GM12891 (cell line): ENCODE data around the gene RHBDF2.
"Not testable (repeated sequence)": the region's sequence is repeated elsewhere in the genome, so short reads cannot be mapped to it uniquely, and the experiment has no call there.

Experiments used
- DNase-seq: peaks from one replicate; pipeline ENCODE4 v3.0.0; 2011; ENCODE audit warnings: low spot score; ENCODE audit not compliant: insufficient read length
- FAIRE-seq: peaks from 2 replicates; lab custom pipeline; 2011; peaks lifted over from hg19 to GRCh38; lab: Jason Lieb, UNC
- PAX5 ChIP-seq: IDR thresholded peaks from 2 replicates; pipeline ENCODE4 v1.6.1; 2011; ENCODE audit warnings: low read length, moderate library complexity, mild to moderate bottlenecking; ENCODE audit not compliant: insufficient read depth, severe bottlenecking
- POLR2A ChIP-seq: IDR thresholded peaks from 2 replicates; pipeline ENCODE4 v1.6.1; 2011; ENCODE audit warnings: low read depth, low read length, control low read depth
- POLR2AphosphoS5 ChIP-seq: IDR thresholded peaks from 2 replicates; pipeline ENCODE4 v1.6.1; 2011; ENCODE audit warnings: low read depth, low read length, control low read depth
- POU2F2 ChIP-seq: IDR thresholded peaks from 2 replicates; pipeline ENCODE4 v1.6.1; 2011; ENCODE audit warnings: low read depth, mild to moderate bottlenecking, control low read depth, low read length, moderate library complexity
- SPI1 ChIP-seq: IDR thresholded peaks from 2 replicates; pipeline ENCODE4 v1.6.1; 2011; ENCODE audit warnings: low read depth, low read length, control low read depth
- TAF1 ChIP-seq: IDR thresholded peaks from 2 replicates; pipeline ENCODE4 v1.6.1; 2011; ENCODE audit warnings: low read depth, low read length, control low read depth

The RHBDF2 gene

GRCh38 chr17:76512366-76513305, 11.4 kb upstream of the RHBDF2 start:
- FAIRE-seq (no peak), DNase-seq (no peak)
- TF ChIP-seq SPI1 (no peak), POU2F2 (no peak), POLR2AphosphoS5 (no peak), TAF1 (no peak), POLR2A (no peak), PAX5 (no peak)

- FAIRE-seq (no peak), DNase-seq (no peak)
- TF ChIP-seq POLR2A (no peak), POLR2AphosphoS5 (no peak), TAF1 (no peak), SPI1 (no peak), PAX5 (no peak), POU2F2 (no peak)
These were observed 10.6 kb upstream of the RHBDF2 start for GRCh38 chr17:76511668-76512365.

DNA sequence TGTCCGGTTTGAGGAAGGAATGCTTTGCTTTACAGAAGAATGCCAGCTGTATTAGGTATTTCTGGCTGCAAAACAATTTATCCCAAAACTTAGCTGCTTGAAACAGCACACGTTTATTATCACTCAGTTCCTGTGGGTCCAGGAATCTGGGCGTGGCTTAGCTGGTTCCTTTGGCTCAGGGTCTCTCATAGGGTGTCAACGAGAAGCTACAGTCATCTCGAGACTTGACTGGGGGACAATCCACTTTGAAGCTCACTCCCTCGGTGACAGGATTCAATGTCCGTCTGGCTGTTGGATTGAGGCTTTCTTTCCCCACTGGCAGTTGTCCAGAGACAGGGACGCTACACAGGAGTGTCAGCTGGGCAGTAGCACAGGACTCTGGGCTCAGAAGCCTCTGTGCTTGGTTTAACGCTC, 9.6 kb upstream of the RHBDF2 start:
- no peak for TF ChIP-seq PAX5
- TF ChIP-seq POU2F2 = no peak
- TF ChIP-seq POLR2A = no peak
- TF ChIP-seq SPI1 = no peak
- no peak for TF ChIP-seq POLR2AphosphoS5
- no peak for TF ChIP-seq TAF1
- FAIRE-seq (no peak), DNase-seq (no peak)

- not testable (repeated sequence) for FAIRE-seq, DNase-seq
These were observed 7.3 kb upstream of the RHBDF2 start for GRCh38 chr17:76508472-76509063.

- TF ChIP-seq POLR2AphosphoS5 = no peak
- TF ChIP-seq SPI1 = no peak
- TF ChIP-seq POLR2A = no peak
- TF ChIP-seq TAF1 = no peak
- no peak for TF ChIP-seq POU2F2
- no peak for TF ChIP-seq PAX5
- DNase-seq (no peak), FAIRE-seq (peak; percentile 81)
These were observed 5.5 kb upstream of the RHBDF2 start for GRCh38 chr17:76506408-76507345.

DNA sequence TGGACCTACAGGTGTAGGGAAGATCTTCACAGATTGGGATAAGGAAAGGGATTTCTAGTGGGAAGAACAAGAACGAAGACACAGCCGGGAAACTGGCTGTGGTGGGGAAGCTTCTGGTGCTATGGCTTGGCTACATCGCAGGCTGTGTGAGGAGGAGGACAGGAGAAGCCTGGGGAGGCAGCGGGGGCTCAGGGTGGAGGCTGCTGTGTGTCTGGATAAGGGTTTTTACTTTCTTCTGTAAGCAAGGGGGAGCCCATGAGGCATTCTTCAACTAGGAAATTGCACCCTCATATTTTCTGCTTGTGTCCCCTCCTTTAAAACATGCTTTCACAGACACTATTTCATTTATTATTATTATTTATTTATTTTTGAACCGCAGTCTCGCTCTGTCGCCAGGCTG, 2.9 kb upstream of the RHBDF2 start:
- DNase-seq = no peak
- TF ChIP-seq POU2F2 (no peak), POLR2AphosphoS5 (no peak), TAF1 (no peak), POLR2A (no peak), SPI1 (no peak), PAX5 (no peak)
- no peak for FAIRE-seq

- FAIRE-seq = no peak
- no peak for DNase-seq
- TF ChIP-seq SPI1 (no peak), POLR2A (no peak), POLR2AphosphoS5 (no peak), TAF1 (no peak), POU2F2 (no peak), PAX5 (no peak)
These were observed 1.4 kb upstream of the RHBDF2 start for GRCh38 chr17:76502341-76503211.

- no peak for DNase-seq
- no peak for FAIRE-seq
- no peak for TF ChIP-seq PAX5
- TF ChIP-seq POU2F2 = no peak
- TF ChIP-seq SPI1 = no peak
- no peak for TF ChIP-seq POLR2AphosphoS5
- no peak for TF ChIP-seq POLR2A
- no peak for TF ChIP-seq TAF1
These were observed 644 bp upstream of the RHBDF2 start for GRCh38 chr17:76501827-76502307.
